K562 (cell line): Measurements from ENCODE around the gene COX7A2. TPM values are rescaled to one million over a fixed set of nuclear protein-coding genes. Genes with fewer than 3 reads are reported as not detected.

ENCODE experiments used
- BACH1 ChIP-seq: fragments of 200-800 bp; sonication (Bioruptor generic); IDR thresholded peaks from 2 replicates; pipeline ENCODE4 v1.6.1; 2016; ENCODE audit warnings: missing genetic modification characterization, missing compliant biosample characterization
- CREB3 ChIP-seq: fragments of 450-650 bp; conservative IDR thresholded peaks from 2 replicates; pipeline ENCODE4 v1.6.1; 2016; ENCODE audit warnings: missing genetic modification characterization, low read depth, mild to moderate bottlenecking, missing compliant biosample characterization, moderate library complexity
- EP300 ChIP-seq: IDR thresholded peaks from 2 replicates; pipeline ENCODE4 v1.6.1; 2012; ENCODE audit warnings: low read length, improper control_type of control experiment
- ETV1 ChIP-seq: fragments of 450-650 bp; conservative IDR thresholded peaks from 2 replicates; pipeline ENCODE4 v1.6.1; 2016; ENCODE audit warnings: missing genetic modification characterization, control low read depth, low read depth, missing compliant biosample characterization
- LCOR ChIP-seq: sonication (generic); formaldehyde crosslinking; IDR thresholded peaks from 2 replicates; pipeline ENCODE4 v1.8.0; 2022; ENCODE audit warnings: mild to moderate bottlenecking, missing genetic modification reagents
- MAFK ChIP-seq: IDR thresholded peaks from 2 replicates; pipeline ENCODE4 v1.6.1; 2011; ENCODE audit warnings: low read length, improper control_type of control experiment
- NBN ChIP-seq: fragments of 450-650 bp; IDR thresholded peaks from 2 replicates; pipeline ENCODE4 v1.6.1; 2016; ENCODE audit warnings: low read depth, mild to moderate bottlenecking
- NRF1 ChIP-seq, 2 experiments: fragments of 450-650 bp; IDR thresholded peaks in 1 of 2; conservative IDR thresholded peaks in 1 of 2; 2 replicates each; pipeline ENCODE4 v1.6.1; 2014; ENCODE audit warnings: mild to moderate bottlenecking in 2 of 2
- PCBP1 ChIP-seq: fragments of 200-400 bp; formaldehyde crosslinking; IDR thresholded peaks from 2 replicates; pipeline ENCODE4 v1.6.1; 2018; ENCODE audit warnings: mild to moderate bottlenecking, low read depth, low read length; ENCODE audit not compliant: poor library complexity, severe bottlenecking
- POLR2AphosphoS5 ChIP-seq: IDR thresholded peaks from 2 replicates; pipeline ENCODE4 v1.6.1; 2011; ENCODE audit warnings: mild to moderate bottlenecking, low read depth, low read length, moderate library complexity; ENCODE audit not compliant: control insufficient read depth, insufficient read depth
- RBFOX2 ChIP-seq: fragments of 200-400 bp; formaldehyde crosslinking; IDR thresholded peaks from 2 replicates; pipeline ENCODE4 v1.6.1; 2017; ENCODE audit warnings: low read depth, mild to moderate bottlenecking, low read length, moderate library complexity
- UBTF ChIP-seq, 2 experiments: IDR thresholded peaks; 2 replicates each; pipeline ENCODE4 v1.6.1; 2012; ENCODE audit warnings: improper control_type of control experiment in 2 of 2, low read depth in 2 of 2, low read length in 2 of 2, borderline replicate concordance in 1 of 2
- ZBED1 ChIP-seq: IDR thresholded peaks from 2 replicates; pipeline ENCODE4 v1.6.1; 2014
- ZBTB17 ChIP-seq: fragments of 450-650 bp; formaldehyde crosslinking; IDR thresholded peaks from 2 replicates; pipeline ENCODE4 v1.4.0; 2020; ENCODE audit warnings: mild to moderate bottlenecking
- polyA plus RNA-seq, 8 experiments: library from polyadenylated mRNA; depleted of rRNA in 4 of 8; stranded (reverse) in 5 of 8; unstranded in 3 of 8; fragments of >200 nt; fragmentation: Nextera tagmentation in 2 of 8; fragmentation: Illumina TruSeq in 1 of 8; extraction: Ambion mirVana in 2 of 8; extraction: Trizol in 1 of 8; gene quantifications; 2 replicates each; pipeline versions ENCODE4 v1.2.1 to v1.2.3, GENCODE V29; 2011 to 2014; ENCODE audit warnings: inconsistent platforms in 1 of 8, missing spikeins in 1 of 8
- total RNA-seq, 7 experiments: library from RNA; depleted of rRNA in 6 of 7; stranded (reverse); fragments of >200 nt in 6 of 7; fragmentation: Illumina TruSeq in 2 of 7; extraction: Trizol in 2 of 7; gene quantifications; 2 replicates each; pipeline versions ENCODE4 v1.2.1 to v1.2.3, GENCODE V29; 2011 to 2021; ENCODE audit warnings: low replicate concordance in 1 of 7
- TF ChIP-seq, protein P1 (sequence below), 2 experiments: fragments of 450-650 bp; IDR thresholded peaks; 2 replicates each; pipeline ENCODE4 v1.6.1; 2016
- TF ChIP-seq, protein P2 (sequence below): IDR thresholded peaks from 2 replicates; pipeline ENCODE4 v1.6.1; 2011; ENCODE audit not compliant: insufficient read length; ENCODE audit errors: extremely low read depth
- TF ChIP-seq, protein P3 (sequence below): fragments of 450-650 bp; formaldehyde crosslinking; IDR thresholded peaks from 2 replicates; pipeline ENCODE4 v1.4.0; 2020; ENCODE audit warnings: mild to moderate bottlenecking, moderate library complexity
- TF ChIP-seq, protein P4 (sequence below): fragments of 200-800 bp; sonication (Bioruptor generic); IDR thresholded peaks from 2 replicates; pipeline ENCODE4 v1.6.1; 2017; ENCODE audit warnings: missing genetic modification characterization, missing compliant biosample characterization

Gene COX7A2
- total and polyA plus RNA-seq, 9 of the 15 experiments (the other 6 are each of a cell fraction or from before 2014, with no cell fraction given): 234 to 2,216 (median 585) TPM

GRCh38 chr6:75243333-75244062 is at the start of gene COX7A2 (continued):
- TF ChIP-seq, protein P1, sequence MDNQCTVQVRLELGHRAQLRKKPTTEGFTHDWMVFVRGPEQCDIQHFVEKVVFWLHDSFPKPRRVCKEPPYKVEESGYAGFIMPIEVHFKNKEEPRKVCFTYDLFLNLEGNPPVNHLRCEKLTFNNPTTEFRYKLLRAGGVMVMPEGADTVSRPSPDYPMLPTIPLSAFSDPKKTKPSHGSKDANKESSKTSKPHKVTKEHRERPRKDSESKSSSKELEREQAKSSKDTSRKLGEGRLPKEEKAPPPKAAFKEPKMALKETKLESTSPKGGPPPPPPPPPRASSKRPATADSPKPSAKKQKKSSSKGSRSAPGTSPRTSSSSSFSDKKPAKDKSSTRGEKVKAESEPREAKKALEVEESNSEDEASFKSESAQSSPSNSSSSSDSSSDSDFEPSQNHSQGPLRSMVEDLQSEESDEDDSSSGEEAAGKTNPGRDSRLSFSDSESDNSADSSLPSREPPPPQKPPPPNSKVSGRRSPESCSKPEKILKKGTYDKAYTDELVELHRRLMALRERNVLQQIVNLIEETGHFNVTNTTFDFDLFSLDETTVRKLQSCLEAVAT (IDR thresholded peaks at IDR 0.05): no peak
- no peak; the same call in 1 of the 2 replicates for TF ChIP-seq CREB3
- TF ChIP-seq NRF1 (conservative IDR thresholded peaks at IDR 0.05 in 1 of 2, IDR thresholded peaks at IDR 0.05 in 1 of 2): peak; percentile 66 to 75
- peak; percentile 83 for TF ChIP-seq ETV1 (tag)
- no peak for TF ChIP-seq PCBP1
- TF ChIP-seq LCOR: peak; percentile 62; the same call in 1 of the 2 replicates
- TF ChIP-seq RBFOX2: peak; percentile 85
- TF ChIP-seq BACH1 (tag): no peak
- TF ChIP-seq NBN: peak; percentile 73; the same call in 1 of the 2 replicates
- TF ChIP-seq, protein P2, sequence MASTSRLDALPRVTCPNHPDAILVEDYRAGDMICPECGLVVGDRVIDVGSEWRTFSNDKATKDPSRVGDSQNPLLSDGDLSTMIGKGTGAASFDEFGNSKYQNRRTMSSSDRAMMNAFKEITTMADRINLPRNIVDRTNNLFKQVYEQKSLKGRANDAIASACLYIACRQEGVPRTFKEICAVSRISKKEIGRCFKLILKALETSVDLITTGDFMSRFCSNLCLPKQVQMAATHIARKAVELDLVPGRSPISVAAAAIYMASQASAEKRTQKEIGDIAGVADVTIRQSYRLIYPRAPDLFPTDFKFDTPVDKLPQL: no peak
- TF ChIP-seq UBTF (IDR thresholded peaks at IDR 0.05; ENCODE audit: borderline replicate concordance in 1 of 2, low read depth in 2 of 2, low read length in 2 of 2): 0 out of 4 replicates have a peak, but pooled peaks of 1 of the 2 experiments have one; percentile 55
- TF ChIP-seq, protein P3, sequence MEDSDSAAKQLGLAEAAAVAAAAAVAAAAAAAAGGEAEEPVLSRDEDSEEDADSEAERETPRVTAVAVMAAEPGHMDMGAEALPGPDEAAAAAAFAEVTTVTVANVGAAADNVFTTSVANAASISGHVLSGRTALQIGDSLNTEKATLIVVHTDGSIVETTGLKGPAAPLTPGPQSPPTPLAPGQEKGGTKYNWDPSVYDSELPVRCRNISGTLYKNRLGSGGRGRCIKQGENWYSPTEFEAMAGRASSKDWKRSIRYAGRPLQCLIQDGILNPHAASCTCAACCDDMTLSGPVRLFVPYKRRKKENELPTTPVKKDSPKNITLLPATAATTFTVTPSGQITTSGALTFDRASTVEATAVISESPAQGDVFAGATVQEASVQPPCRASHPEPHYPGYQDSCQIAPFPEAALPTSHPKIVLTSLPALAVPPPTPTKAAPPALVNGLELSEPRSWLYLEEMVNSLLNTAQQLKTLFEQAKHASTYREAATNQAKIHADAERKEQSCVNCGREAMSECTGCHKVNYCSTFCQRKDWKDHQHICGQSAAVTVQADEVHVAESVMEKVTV (CRISPR knock-in tag): 0 out of 2 replicates have a peak, but pooled peaks have one; percentile 2
- 0 out of 2 replicates have a peak, but pooled peaks have one; percentile 16 for TF ChIP-seq ZBED1
- TF ChIP-seq POLR2AphosphoS5: peak; percentile 93
- TF ChIP-seq, protein P4, sequence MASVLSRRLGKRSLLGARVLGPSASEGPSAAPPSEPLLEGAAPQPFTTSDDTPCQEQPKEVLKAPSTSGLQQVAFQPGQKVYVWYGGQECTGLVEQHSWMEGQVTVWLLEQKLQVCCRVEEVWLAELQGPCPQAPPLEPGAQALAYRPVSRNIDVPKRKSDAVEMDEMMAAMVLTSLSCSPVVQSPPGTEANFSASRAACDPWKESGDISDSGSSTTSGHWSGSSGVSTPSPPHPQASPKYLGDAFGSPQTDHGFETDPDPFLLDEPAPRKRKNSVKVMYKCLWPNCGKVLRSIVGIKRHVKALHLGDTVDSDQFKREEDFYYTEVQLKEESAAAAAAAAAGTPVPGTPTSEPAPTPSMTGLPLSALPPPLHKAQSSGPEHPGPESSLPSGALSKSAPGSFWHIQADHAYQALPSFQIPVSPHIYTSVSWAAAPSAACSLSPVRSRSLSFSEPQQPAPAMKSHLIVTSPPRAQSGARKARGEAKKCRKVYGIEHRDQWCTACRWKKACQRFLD: peak; percentile 74; the same call in 1 of the 2 replicates
- no peak; the same call in 1 of the 2 replicates for TF ChIP-seq ZBTB17 (CRISPR knock-in tag)
- TF ChIP-seq EP300: peak; percentile 60
- TF ChIP-seq MAFK: peak; percentile 39; the same call in 1 of the 2 replicates
